Measurements from ENCODE around the gene STXBP3.

- TF ChIP-seq CTCF (IDR thresholded peaks at IDR 0.05 in 4 of 5, conservative IDR thresholded peaks at IDR 0.05 in 1 of 5): no peak
- TF ChIP-seq POLR2A (IDR thresholded peaks at IDR 0.05): no peak
Observed at GRCh38 chr1:108843390-108844137, 97.1 kb downstream of the STXBP3 start.
